Tibial nerve (tissue), 4 donors: ENCODE measurements around the gene OAS2.

Source experiments
- EP300 ChIP-seq, 2 donors: sonication (generic); formaldehyde crosslinking; IDR thresholded peaks; one replicate each; pipeline ENCODE4 v1.6.1; 2017; ENCODE audit warnings: antibody characterized with exemption in 2 of 2, mild to moderate bottlenecking in 1 of 2
- POLR2A ChIP-seq, 2 donors: fragments of 450-650 bp; IDR thresholded peaks; one replicate each; pipeline ENCODE4 v1.6.1; 2017; ENCODE audit warnings: antibody characterized with exemption in 2 of 2, mild to moderate bottlenecking in 2 of 2, moderate library complexity in 2 of 2
- TF ChIP-seq, protein P1 (sequence below), 5 experiments: fragments of 200-600 bp in 3 of 5; fragments of 450-650 bp in 2 of 5; sonication (generic) in 3 of 5; IDR thresholded peaks; one replicate each; pipeline ENCODE4 v1.5.1; 2016 to 2019; ENCODE audit warnings: antibody characterized with exemption in 5 of 5, mild to moderate bottlenecking in 3 of 5, moderate library complexity in 2 of 5

DNA sequence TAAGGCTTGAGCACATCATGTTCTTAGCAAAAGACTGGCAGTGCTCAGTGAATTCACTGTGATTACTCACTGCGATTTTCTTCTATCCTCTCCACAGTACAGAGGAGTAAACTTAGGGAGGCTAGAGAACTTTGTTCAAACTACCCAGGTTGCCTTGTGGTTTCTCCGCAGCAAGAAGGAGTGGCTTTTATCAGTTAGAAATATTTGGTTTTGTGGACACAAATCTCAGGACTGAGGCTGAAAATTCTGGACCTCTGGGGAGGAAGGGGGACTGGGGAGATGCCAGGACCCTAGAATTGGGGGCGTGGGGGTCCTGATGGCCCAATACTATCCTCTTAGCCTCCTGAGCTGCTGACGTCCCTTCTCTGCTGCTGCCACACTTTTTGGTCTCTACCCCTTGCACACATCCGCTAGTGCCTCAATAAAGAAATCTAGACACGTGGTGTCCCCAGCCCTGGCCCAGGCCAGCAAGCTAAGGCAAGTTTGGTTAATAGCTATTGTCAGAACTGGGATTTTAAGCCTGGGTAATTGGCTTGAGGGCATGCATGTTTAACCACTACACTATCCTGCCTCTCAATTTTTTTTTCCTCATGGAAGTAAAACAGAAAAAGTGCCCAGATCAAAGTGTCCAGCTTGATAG is 842 bp downstream of the OAS2 start:
- TF ChIP-seq, protein P1, sequence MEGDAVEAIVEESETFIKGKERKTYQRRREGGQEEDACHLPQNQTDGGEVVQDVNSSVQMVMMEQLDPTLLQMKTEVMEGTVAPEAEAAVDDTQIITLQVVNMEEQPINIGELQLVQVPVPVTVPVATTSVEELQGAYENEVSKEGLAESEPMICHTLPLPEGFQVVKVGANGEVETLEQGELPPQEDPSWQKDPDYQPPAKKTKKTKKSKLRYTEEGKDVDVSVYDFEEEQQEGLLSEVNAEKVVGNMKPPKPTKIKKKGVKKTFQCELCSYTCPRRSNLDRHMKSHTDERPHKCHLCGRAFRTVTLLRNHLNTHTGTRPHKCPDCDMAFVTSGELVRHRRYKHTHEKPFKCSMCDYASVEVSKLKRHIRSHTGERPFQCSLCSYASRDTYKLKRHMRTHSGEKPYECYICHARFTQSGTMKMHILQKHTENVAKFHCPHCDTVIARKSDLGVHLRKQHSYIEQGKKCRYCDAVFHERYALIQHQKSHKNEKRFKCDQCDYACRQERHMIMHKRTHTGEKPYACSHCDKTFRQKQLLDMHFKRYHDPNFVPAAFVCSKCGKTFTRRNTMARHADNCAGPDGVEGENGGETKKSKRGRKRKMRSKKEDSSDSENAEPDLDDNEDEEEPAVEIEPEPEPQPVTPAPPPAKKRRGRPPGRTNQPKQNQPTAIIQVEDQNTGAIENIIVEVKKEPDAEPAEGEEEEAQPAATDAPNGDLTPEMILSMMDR (IDR thresholded peaks at IDR 0.05), result no peak
- TF ChIP-seq EP300 (IDR thresholded peaks at IDR 0.05), result no peak
- no peak for TF ChIP-seq POLR2A (IDR thresholded peaks at IDR 0.05)
